NCI-H1436 (cell line): ENCODE data around the gene RGR.
"Not testable (repeated sequence)": the region's sequence is repeated elsewhere in the genome, so short reads cannot be mapped to it uniquely, and the experiment has no call there.

Experiments
- DNase-seq: peaks from one replicate; lab custom pipeline; 2025; lab: John Stamatoyannopoulos, UW

Gene RGR

DNA sequence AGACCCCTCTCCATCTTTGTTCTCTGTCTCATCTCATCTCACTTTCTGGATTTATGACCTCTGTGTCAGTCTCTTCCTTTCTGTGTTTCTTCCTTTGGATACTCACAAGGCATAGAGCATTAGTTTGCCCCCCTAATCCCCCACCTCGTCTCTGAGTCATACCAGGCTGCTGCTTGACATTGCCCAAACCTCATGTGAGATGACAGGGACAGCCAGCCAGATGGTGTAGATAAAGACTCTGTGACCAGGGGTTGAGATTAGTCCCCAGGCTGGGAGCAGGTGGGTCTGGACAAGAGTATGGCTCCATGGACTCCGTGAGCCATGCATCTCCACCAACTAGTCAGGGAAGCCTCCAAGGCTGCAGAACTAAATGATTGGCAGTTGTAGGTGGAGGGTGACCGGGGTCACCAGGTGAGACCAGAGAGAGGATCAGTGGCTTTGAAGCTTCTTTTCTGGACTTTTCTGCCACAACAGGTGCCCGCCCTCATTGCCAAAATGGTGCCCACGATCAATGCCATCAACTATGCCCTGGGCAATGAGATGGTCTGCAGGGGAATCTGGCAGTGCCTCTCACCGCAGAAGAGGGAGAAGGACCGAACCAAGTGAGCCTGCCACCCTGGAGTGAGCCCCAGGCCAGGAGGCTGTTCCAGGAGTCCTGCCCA, 13.3 kb downstream of the RGR start:
- no peak for DNase-seq

DNA sequence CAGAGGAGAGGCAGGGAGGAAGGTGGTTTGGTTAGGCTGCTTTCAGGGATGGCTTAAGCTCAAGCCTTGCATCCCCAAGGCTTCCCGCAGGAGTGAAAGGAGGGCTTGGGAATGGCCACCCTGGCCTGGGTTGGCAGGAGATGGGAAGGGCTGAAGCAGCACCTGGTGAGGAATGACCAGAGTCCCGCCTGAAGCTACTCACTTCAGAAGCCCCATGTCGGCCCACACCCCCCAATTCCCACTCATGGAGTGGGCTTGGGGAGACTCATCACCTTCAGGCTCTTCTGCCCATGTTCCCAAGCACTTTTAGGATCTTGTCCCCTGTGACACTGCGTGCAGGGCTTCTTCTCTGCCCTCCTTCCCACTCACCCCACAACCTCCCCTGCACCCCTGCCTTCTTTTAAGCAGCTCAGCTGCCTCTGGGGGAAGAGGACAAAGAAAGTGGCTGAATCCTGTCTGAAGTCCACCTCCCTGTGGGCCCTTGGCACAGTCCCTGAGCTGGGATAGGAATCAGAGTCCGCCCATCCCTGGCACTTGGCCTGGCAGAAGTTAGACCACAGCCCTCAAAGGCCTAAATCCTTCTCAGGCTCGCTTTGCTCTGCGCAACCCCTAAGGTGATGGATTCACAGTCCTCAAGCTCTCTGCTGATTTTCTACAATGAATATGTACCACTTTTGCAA, 16.5 kb downstream of the RGR start:
- no peak for DNase-seq

DNA sequence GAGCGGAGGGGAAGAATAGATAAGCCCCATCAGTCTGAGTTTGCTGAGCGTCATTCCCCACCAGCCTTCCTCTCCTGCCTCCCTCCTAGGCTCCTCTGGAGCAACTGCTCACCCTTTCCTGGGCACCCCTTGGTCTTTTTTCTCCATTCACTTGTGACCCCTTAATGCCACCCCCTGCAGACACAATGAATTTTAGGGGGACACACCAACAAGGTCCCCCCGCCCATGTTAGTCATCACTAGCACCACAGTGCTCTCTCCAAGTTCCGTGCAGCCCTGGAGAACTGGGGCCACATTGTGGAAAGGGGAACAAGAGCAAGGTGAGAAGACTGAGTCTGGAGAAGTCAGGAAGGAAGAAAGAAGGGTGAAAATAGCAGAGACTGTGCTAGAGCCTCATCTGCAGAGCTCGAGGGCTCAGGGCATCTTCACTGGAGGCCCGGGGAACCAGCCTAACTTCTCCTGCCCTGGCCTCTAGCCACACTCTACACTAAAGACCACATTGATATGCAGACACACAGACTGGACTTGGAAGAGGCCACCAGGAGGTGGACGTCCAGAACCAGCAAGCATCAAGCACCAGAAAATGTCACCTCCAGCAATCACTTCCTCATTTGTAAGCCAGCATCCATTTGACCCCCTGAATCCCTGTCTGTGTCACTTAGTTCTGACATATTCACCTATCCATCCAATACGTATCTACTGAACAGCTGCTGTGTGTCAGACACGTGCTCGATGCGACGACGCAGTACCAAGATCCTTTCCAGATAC, 17.5 kb downstream of the RGR start:
- DNase-seq = no peak

DNA sequence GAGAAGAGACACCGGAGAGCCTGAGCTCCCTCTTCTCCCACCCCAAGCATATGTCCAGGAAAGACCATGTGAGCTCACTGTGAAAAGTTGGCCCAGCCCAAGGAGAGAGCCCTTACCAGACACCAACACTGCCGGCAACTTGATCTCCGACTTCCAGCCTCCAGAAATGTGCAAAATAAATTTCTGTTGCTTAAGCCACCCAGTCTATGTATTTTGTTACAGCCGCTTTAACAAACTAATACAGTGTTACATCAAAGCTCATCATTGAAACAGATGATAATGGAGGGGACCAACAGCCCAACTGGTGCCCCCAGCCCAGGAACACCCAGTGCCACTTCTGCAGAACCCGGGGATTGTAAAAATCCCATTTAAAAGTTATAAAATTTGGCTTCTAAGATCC, 18.9 kb downstream of the RGR start:
- no peak for DNase-seq

DNA sequence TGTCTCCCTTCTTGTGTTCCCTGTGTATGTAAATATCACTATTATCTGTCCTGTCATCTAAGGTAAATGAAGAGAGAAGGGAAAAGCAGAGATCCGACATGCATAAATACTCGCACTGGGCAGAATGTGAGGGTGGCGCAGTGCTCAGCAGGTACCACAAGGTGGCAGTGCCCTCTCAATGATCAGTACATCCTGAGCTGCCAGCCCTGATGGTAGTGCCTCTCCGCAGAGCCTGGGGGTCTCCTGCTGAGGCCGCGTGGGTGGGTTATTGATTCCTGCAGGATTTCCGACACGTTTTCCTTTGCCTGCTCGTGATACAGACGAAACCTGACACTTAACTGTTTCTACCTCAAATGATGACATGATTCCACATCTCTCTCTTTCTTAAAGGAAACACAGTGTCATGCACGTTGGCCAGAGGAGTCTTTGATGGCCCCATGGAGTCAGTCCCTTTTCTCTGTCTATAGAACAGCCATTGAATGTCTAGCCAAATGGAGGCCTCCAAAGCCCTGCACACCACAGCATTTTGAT, 19.8 kb downstream of the RGR start:
- DNase-seq = peak; percentile 53

DNA sequence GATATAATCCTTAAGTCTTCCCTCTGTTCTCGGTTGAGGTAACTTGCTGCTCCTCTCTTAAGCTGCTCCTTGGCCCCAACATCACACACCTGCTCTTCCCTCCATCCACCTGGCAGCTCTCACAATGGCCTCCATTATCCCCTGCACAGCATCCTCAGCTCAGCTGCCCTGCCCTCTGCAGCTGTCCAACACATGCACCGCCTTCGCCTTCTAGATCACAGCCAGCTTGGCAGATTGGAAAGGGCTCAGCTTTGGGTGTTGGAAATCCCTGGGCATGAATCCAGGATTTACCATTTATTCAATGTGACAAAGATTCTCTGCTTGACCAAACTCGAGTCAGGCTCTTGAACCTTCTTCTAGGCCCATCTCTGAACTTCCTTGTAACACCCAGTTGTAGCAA, 20.6 kb downstream of the RGR start:
- DNase-seq = no peak

DNA sequence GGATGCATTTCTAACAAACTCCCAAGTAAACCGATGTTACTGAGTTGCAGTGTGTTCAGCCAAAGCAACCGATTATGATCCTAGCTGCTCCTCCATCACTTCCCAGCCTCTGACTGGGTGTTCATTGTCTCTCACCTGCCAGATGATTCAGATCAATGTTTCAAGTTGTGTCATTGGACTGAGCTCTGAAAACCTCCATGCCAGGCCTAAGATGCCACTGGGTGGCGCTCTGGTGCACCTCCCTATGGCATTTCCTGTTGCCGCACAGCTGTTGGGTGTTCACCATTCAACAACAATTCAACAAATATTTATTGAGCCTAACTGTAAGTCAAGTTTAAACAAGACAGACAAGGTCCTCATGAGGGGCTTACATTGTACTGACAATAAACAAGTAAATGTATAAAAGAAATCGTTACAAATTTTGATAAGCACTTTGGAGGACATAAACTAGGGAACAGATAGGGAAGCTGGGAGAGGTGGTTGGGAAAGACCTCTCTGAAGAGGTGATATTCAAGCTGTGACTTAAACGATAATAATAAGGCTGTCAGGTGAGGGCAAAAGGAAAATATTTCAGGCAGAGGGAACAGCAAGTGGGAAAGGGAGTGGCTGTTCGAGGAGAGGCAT, 22.8 kb downstream of the RGR start:
- DNase-seq = peak; percentile 46

DNA sequence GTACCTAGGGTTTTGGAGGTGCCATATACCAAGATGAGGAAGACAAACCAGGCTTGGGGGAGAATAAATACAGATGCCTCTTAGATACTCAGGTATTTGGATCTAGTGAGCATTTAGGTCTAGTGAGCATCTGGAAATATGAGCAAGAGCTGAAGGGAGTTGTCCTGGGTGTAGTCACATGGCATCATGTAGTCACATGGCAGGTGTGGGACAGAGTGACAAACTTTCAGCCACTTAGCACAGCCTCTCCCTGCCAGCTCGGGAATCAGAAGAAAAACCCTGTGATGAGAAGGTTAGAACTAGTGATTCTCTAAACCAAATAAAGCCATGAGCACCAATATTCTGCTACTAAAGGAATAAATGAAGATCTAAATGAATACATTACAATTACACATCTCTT, 24.3 kb downstream of the RGR start:
- no peak for DNase-seq

DNA sequence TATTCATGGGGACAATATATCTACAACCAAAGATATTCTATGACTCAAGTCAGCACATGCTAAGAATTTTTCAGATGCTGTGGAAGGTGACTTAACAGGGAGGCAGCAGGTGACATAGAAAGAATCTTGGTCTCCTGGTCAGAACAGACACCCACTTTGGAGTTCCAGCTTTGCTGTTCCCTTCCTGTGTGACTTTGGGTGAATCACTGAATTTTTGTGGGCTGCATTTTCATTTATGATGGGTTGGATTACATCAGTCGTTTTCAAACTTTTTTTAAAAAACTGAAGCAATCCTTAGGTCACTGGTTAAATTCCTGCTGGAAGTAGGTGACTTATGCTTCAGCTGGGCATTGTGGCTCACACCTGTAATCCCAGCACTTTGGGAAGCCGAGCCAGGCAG, 24.9 kb downstream of the RGR start:
- DNase-seq = no peak

DNA sequence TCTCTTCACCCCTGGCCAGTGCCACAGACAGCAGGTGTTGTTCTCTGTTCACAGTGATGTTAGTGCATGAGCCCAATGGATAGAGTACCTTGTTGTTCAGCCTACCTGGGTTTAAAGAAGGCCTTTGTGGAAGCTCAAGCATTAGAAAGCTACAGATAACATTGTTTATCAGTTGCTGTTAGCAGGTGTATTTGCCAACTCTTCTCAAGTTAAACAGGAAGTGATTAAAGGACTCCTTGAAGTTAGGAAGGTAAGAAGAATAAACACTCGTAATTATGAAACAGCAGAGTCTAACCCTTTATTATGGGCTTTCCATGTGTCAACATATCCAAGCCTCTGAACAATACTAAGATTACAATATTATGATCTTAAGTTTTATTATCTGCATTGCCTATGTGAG, 25.9 kb downstream of the RGR start:
- DNase-seq = peak; percentile 80

DNA sequence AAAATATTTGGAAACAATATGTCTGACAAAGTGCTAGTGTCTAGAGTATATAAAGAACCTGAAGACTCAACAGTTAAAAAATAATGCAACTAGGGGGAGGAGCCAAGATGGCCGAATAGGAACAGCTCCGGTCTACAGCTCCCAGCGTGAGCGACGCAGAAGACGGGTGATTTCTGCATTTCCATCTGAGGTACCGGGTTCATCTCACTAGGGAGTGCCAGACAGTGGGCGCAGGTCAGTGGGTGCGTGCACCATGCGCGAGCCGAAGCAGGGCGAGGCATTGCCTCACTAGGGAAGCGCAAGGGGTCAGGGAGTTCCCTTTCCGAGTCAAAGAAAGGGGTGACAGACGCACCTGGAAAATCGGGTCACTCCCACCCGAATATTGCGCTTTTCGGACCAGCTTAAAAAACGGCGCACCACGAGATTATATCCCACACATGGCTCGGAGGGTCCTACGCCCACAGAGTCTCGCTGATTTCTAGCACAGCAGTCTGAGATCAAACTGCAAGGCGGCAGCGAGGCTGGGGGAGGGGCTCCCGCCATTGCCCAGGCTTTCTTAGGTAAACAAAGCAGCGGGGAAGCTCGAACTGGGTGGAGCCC, 35.1 kb downstream of the RGR start:
- not testable (repeated sequence) for DNase-seq

DNA sequence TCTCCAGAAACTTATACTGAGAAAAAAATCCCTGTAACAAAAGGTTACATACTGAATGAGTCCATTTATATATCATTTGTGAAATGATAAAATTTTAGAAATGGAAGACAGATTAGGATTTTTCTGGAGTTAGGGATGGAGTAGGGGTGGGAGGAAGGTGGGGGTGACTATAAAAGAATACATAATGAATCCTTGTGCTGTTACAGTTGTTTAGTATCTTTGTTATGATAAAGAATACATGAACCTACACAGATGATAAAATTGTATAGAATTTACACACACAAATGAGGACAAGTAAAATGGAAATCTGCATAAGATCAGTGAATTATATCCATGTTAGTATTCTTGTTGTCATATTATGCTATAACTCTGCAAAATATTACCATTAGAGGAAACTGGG, 41.8 kb downstream of the RGR start:
- no peak for DNase-seq

DNA sequence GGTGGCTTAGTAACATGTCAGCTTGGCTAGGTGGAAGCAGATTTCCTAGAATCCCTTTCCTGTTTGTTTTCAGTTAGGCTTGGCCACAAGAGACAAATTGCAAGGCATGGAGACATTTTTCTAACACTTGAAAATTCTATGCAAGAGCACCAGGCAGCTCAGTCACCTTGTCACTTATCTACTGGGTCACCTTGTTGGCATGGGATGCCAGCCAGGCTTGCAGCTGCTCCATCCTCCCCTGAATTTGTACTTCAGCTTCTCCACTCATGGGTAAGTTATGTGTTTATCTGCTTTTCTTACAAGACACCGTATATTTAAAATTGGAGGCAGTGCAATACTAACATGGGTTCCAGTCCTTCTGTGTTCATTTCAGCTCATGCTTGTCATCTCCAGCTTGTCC, 43.3 kb downstream of the RGR start:
- no peak for DNase-seq

DNA sequence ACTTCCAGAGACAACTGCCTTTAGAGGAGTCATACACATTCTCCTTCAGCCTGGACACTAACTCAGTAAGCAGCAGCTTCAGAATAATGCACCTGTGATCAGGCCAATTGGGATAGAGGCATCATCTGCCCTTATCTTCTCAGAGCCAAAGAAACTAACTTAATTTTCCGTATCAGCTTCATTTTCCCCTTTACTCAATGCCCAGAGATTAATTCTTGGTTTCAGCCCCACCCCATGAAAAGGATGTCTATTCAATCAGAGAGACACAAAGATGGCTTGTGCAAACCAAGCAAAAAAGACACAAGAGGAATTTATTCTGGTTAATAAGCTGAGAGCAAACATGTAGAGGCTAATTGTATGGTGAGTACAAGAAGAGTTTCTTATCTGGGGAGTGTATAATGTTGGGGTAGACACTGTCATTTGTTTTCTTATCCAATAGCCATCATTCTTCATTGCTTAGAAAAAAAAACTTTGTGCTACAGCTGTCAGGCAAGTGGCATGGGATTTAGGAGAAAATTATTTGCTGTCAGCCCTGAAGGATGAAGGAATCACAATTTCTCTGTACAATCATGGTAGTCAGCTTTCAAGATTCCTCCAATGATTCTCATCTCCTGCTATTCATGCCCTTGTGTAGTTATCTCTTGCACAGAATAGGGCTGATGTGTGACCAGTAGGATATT, 44.8 kb downstream of the RGR start:
- DNase-seq = no peak

DNA sequence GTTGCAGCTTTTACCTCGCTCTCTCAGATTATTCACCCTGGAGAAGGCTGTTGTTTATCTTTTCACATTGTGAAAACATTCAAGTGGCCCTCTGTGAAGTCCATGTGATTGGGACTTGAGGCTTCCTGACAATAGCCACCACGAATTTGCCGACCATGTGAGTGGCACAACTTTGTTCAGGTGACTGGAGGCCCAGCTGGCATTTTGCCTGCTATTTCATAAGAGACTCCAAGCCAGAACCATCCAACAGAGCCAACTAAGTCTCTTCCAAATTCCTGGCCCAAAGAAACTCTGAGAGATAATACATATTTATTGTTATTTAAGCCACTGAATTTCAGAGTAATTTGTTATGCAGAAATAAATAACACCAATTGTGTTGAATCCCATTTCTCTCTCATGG, 45.4 kb downstream of the RGR start:
- no peak for DNase-seq

DNA sequence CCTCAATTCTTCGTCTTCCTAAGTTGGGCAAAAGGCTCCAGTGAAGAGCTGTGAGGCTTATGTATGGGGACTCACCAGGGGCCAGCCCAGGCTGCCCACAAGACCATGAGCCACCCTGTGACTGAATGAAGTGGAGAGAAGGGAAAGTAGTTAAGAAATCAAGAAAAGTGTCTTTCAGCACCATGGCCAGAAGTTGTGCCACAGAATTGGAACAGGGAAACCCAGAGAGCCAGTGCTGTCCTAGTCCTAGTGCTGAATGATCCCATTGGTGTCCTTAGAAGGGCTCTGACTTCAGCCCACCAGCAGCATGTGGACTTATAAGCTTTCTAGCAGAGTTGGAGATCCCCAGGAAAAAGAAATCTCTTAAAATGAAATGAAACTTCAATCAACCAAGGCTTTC, 46.5 kb downstream of the RGR start:
- DNase-seq = no peak

DNA sequence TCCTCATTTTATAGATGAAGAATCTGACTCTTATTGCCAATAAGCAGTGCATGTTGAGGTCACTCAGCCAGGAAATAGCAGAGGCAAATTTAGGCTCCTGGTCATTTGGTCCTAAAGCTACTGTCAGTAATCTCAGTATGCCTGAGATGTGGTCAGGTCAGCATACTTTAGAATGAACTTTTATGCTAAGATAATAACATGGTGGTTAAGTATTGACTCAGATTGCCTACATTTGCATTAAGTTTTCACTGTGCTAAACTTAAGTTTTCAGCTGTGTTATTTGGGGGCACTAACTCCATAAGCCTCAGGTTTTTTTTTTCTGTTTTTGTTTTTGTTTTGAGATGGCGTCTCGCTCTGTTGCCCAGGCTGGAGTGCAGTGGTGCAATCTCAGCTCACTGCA, 47.6 kb downstream of the RGR start:
- DNase-seq = no peak

DNA sequence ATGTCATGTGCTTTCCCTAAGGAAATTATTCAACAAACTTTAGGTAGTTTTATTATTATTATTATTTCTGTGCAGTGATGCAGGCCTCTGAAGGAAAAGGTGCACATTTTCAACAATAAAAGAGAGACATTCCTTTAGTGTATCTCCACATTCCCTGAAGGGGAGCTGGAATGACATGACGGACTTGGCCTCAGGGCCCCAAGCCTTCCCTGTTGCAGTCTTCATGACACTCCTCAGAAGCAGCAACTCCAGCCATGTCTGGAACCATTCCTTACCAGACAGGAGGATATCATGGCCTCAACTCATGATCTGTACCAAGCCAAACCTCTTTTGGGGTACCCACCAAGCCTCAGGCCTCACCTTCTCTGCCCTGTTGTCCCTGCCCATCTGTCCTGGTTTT, 48.3 kb downstream of the RGR start:
- no peak for DNase-seq

DNA sequence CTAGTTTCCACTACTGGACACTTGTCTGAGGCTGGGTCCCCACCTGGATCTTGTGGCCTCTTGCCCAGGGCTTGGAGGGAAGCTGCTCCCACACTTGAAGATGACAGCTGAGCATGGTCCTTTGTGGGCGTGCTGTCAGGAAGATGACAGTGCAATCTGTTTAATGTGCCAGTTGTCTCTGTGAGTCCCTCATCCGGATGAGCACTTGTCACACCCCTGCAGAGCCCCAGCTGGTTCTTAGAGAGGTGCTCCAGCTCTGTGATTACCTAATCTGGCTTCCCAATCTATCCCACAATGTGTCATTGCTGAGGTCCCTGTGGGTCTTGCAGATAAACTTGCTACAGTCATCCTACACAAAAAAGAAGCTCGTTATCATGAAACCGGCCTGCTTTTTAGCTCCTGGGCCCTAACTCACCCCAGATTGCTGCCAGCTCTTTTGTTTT, 48.7 kb downstream of the RGR start:
- no peak for DNase-seq

DNA sequence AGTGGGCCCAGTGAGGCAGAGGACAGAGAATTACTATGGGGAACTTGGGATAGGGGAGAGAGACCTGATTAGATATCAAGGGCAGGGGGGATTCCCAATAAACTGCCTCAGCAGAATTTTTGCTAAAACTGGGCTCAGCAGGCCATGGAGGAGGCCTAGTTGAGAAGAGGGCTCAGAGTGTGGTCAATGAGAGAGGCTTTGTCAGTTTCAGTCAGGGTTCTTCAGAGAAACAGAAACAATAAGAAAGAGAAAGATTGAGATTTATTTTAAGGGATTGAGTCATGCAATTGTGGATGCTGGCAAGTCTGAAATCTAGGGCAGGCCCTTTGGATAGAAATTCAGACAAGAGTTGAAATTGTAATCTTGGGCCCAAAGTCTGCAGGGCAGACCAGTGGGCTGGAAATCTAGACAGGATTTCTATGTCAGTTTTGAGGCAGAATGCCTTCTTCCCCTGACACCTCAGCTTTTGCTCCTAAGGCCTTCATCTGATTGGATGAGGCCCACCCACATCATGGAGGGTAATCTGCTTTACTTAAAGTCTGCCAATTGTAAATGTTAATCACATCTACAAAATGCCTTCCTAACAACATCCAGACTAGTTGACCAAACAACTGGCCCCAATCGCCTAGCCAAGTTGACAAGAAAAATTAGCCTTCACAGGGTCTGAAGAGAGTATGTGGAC, 50.1 kb downstream of the RGR start:
- DNase-seq = no peak
